Common myeloid progenitor, CD34-positive (primary cell): ENCODE results near the gene IL21R.

Experiments used
- CTCF ChIA-PET: fragments of 350-600 bp; sonication (Branson Sonifier 250); formaldehyde crosslinking; loops from one replicate; lab custom pipeline; 2021; ENCODE audit warnings: antibody characterized with exemption; lab: Charles Lee
- POLR2A ChIA-PET: fragments of 350-600 bp; sonication (Branson Sonifier 250); formaldehyde crosslinking; loops from one replicate; lab custom pipeline; 2021; ENCODE audit warnings: antibody characterized with exemption; lab: Charles Lee
- DNase-seq, 3 donors: peaks; one replicate each; pipeline versions ENCODE4 v3.0.0 to v3.0.0-alpha.2; 2013
- H3K27ac ChIP-seq, 2 experiments: 1 replicate in 1 of 2; 2 replicates in 1 of 2; pipeline ENCODE4 v1.7.0; 2013; ENCODE audit warnings: inconsistent platforms in 2 of 2, low read length in 2 of 2, mild to moderate bottlenecking in 2 of 2, low read depth in 1 of 2, moderate library complexity in 1 of 2; ENCODE audit not compliant: severe bottlenecking in 2 of 2, insufficient read depth in 1 of 2, poor library complexity in 1 of 2
- H3K27me3 ChIP-seq, 5 experiments: replicated peaks in 2 of 5; 1 replicate in 3 of 5; 2 replicates in 2 of 5; pipeline versions ENCODE4 v1.6.1 to v1.7.0; 2013; ENCODE audit warnings: low read length in 4 of 5, mild to moderate bottlenecking in 2 of 5, moderate library complexity in 2 of 5, inconsistent platforms in 1 of 5; ENCODE audit not compliant: insufficient read depth in 5 of 5, control insufficient read depth in 4 of 5
- H3K36me3 ChIP-seq, 4 experiments: 1 replicate in 2 of 4; 2 replicates in 2 of 4; pipeline versions ENCODE4 v1.6.1 to v1.7.0; 2013; ENCODE audit warnings: low read length in 3 of 4, control low read depth in 1 of 4, mild to moderate bottlenecking in 1 of 4; ENCODE audit not compliant: control insufficient read depth in 4 of 4, insufficient read depth in 4 of 4
- H3K4me1 ChIP-seq, 4 experiments: 1 replicate in 3 of 4; 2 replicates in 1 of 4; pipeline versions ENCODE4 v1.6.1 to v1.7.1; 2013; ENCODE audit warnings: low read length in 3 of 4, mild to moderate bottlenecking in 3 of 4, control low read depth in 1 of 4, inconsistent platforms in 1 of 4, moderate library complexity in 1 of 4; ENCODE audit not compliant: control insufficient read depth in 4 of 4, insufficient read depth in 4 of 4; ENCODE audit errors: control extremely low read depth in 1 of 4
- H3K4me3 ChIP-seq, 7 experiments: 1 replicate in 4 of 7; 2 replicates in 3 of 7; pipeline versions ENCODE4 v1.5.1 to v1.7.0; 2013; ENCODE audit warnings: mild to moderate bottlenecking in 7 of 7, low read length in 6 of 7, moderate library complexity in 6 of 7, inconsistent platforms in 2 of 7, low read depth in 2 of 7, control low read depth in 1 of 7; ENCODE audit not compliant: insufficient read depth in 4 of 7, control insufficient read depth in 1 of 7; ENCODE audit errors: extremely low read depth in 1 of 7
- H3K9me3 ChIP-seq, 5 experiments: 1 replicate in 4 of 5; 2 replicates in 1 of 5; pipeline versions ENCODE4 v1.6.1 to v1.7.1; 2013; ENCODE audit warnings: low read length in 4 of 5, mild to moderate bottlenecking in 2 of 5, inconsistent platforms in 1 of 5, low read depth in 1 of 5, moderate library complexity in 1 of 5; ENCODE audit not compliant: control insufficient read depth in 4 of 5, insufficient read depth in 2 of 5; ENCODE audit errors: control extremely low read depth in 1 of 5
- WGBS: methylation state at CpG from one replicate; pipeline ENCODE4 v1.1.5; 2013; ENCODE audit not compliant: insufficient coverage; 5-methylcytosine and 5-hydroxymethylcytosine counted together

Gene IL21R

GRCh38 chr16:27500801-27501200 is 98.8 kb downstream of the IL21R start:
- ChIA-PET CTCF (interaction anchor here (1.1 to 2.2 kb wide), 3 partner anchors 11 to 15 kb away, joined by 3 to 7 read pairs (median 3); no protein-coding TSS in a partner anchor), POLR2A (no interaction called here)
- Histone ChIP-seq H3K4me3 (no peak overlapping the region), H3K4me1 (no peaks in the 10 kb centered on the region), H3K9me3 (no peaks in the 10 kb centered on the region), H3K36me3 (peaks cover 43 to 97% (median 80%) of the 10 kb centered on the region in 4 experiments), H3K27me3 (no peaks in the 10 kb centered on the region), H3K27ac (no peak overlapping the region)
- no peak for DNase-seq
- 100% methylated on average over 2 of the region's 3 CpGs for WGBS
